Fibroblast of the aortic adventitia (primary cell): ENCODE results near the gene TXNRD2. TPM values are rescaled to one million over a fixed set of nuclear protein-coding genes. Genes with fewer than 3 reads are reported as not detected.

Source experiments
- DNase-seq: peaks from one replicate; pipeline ENCODE4 v3.0.0-alpha.2; 2010; ENCODE audit warnings: low read depth
- H3K4me3 ChIP-seq: 2 replicates; pipeline ENCODE4 v1.5.1; 2011; ENCODE audit warnings: low read depth, mild to moderate bottlenecking, control low read depth, low read length, moderate library complexity
- CTCF ChIP-seq: IDR thresholded peaks from 2 replicates; pipeline ENCODE4 v1.5.1; 2011; ENCODE audit warnings: mild to moderate bottlenecking, low read length, control low read depth, inconsistent platforms; ENCODE audit not compliant: insufficient read depth
- total RNA-seq: library from RNA; depleted of rRNA; stranded (reverse); fragments of >200 nt; gene quantifications from 2 replicates; pipeline ENCODE4 v1.2.3, GENCODE V29; 2012; ENCODE audit warnings: low replicate concordance

TXNRD2 gene
- total RNA-seq, 1 donor: 16.4 TPM

DNA sequence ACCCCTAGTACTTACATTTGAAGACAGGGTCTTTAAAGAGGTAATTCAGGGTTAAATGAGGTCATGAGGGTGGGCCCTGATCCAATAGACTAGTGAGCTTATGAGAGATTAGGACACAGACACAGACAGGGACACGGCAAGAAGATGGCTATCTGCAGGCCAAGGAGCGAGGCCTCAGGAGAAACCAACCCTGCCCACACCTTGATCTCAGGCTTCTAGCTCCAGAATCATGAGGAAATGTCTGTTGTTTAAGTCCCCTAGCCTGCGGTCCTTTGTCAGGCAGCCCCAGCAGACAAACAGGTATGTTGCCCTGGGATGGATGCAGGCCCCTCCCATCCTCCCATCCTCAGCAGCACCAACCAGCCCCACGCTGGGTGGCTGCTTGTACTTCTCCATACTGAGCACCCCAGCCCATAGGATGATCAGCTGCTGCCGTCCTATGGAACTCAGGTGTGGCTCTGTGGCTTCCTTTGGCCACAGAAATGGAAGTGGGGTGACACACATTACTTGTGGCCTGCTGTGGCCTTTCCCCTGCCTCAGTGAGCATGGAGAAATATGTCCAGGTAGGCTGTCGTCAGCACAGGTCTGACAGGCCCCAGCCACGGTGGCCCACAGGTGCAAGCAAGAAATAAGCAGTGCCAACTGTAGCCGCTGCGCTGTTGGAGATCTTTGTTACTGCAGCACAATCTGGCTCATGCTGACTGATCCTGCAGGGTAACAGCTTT, 94.8 kb downstream of the TXNRD2 start:
- DNase-seq: no peak
- no peak overlapping the region for H3K4me3 ChIP-seq
- no peak for TF ChIP-seq CTCF

DNA sequence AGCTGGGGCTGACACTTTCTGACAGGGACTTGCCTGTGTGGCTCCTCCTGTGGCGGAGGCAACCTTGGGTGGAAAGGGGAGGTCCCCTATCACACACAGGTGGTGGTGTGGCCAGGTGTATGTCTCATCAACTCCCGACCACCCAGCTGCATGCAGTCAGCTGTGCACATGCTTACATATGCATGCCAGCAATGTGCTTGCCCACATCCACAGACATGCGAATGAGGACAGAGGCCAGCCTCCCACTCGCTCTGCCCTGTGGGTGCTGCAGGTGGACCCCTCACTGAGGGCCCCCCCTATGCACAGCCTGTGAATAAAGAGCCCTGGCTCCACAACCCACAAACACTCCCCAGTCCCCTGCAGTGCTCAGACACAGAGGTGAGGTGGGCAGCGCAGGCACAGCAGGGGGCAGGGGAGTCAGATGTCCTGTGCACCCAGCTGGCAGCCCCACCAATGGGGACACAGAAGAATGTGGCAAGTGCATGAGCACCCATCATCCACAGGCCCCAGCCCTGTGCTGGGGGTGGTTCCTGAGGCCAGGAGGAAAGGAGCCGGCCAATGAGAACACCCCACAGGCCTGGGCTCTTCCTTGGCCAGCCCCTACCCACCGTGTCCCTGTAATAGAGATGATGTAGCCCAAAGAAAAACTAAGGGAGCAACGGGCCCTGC, 96.4 kb downstream of the TXNRD2 start:
- TF ChIP-seq CTCF: no peak
- no peak overlapping the region for H3K4me3 ChIP-seq
- no peak for DNase-seq

GRCh38 chr22:19844377-19845053, 97.1 kb downstream of the TXNRD2 start:
- no peak overlapping the region for H3K4me3 ChIP-seq
- TF ChIP-seq CTCF: no peak
- DNase-seq: peak; percentile 27

DNA sequence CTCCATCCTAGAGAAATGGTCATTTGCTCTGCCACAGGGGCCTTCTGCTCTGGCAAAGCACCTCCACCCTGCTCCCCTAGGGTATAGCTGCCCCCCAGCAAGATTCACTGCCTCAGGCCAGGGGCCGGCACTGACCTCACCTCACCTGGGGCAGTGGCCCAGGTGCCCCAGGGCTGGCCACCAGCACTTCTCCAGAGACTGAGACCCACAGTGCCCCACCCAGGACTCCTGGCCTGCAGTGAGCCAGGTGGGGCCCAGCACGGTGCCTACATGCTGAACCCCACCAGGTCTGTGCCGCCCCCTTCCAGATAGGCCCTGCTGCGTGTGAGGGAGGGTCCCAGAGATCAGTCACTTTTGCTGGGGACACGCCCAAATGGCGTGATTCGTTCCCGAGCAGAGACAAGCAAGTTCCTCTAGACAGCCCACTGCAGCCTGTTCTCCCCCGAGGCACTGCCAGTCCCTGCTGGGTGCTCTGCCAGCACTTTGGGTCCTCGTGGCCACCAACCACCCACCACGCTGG, 97.7 kb downstream of the TXNRD2 start:
- no peak for DNase-seq
- no peak overlapping the region for H3K4me3 ChIP-seq
- TF ChIP-seq CTCF: no peak

GRCh38 chr22:19843107-19843856, 98.3 kb downstream of the TXNRD2 start:
- H3K4me3 ChIP-seq: no peak overlapping the region
- TF ChIP-seq CTCF: no peak
- DNase-seq: no peak

DNA sequence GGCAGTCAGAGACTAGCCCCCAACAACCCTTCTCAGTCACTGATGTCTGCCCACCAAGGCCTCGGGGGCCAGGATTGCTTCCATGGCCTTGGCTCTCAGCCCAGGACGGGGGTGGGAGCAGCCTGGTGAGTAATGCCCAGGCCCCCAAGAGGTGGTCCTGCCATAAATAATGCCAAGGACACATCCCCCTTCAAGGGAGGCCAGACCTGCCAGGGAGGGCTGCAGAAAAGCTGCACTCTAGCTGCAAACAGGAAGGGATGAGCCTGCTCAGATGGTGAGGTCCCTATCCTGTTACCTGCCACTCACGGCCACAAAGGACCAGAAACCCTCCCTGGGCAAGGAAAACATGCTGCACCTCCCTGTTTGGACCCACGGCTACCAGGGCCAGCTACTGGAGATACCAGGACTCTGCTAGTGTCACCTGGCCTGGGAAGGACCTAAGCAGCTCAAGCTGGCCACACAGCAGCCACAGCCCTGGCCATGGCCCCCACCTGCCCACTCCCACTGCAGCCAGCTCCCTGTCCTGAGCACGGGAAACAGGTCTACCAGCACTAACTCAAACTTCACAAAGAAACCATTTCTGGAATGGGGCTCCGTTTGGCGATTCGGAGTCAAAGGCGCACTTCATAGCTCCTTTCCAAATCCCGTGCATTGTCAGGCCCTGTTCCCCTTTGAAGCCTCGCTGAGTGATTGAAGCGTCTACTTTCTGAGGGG, 99.1 kb downstream of the TXNRD2 start:
- no peak overlapping the region for H3K4me3 ChIP-seq
- TF ChIP-seq CTCF: no peak

More for the DNA sequence above, 99.1 kb downstream of the TXNRD2 start:
- DNase-seq: no peak
